ENCODE measurements around the gene SULT6B1. TPM values are rescaled to one million over a fixed set of nuclear protein-coding genes. Genes with fewer than 3 reads are reported as not detected.
A peak's percentile ranks its signal among the peaks of the same experiment; 100 is the strongest.

The SULT6B1 gene
- total RNA-seq, 4 donors from 2014 or later = not detected

DNA sequence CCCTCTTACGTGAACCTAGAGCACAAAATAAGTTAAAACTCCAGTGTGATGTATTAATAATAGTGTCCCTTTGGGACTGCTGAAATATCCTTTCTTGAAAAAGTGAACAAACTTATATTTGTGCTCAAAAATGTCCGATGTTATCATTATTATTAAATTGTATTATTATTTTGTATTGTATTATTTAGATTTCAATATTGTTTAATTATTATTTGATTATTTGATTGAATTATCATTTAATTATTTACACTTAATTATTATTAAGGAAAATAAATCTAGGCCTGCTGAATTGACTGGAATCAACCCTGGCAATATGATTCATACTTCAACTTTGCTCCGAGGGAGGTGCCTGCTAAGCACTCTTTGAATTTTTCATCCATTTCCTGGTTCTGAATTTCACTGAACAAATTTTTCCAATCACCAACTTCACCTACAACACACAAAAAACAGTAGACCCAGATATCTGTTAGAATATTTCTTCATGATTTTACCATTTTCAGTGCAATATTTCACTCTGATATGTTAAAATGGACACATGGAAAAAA lies 20.8 kb downstream of the SULT6B1 start:
- H3K9me3 ChIP-seq = peaks cover 7% of the 10 kb centered on the region
- H3K4me1 ChIP-seq = no peaks in the 10 kb centered on the region
- TF ChIP-seq, protein P1, sequence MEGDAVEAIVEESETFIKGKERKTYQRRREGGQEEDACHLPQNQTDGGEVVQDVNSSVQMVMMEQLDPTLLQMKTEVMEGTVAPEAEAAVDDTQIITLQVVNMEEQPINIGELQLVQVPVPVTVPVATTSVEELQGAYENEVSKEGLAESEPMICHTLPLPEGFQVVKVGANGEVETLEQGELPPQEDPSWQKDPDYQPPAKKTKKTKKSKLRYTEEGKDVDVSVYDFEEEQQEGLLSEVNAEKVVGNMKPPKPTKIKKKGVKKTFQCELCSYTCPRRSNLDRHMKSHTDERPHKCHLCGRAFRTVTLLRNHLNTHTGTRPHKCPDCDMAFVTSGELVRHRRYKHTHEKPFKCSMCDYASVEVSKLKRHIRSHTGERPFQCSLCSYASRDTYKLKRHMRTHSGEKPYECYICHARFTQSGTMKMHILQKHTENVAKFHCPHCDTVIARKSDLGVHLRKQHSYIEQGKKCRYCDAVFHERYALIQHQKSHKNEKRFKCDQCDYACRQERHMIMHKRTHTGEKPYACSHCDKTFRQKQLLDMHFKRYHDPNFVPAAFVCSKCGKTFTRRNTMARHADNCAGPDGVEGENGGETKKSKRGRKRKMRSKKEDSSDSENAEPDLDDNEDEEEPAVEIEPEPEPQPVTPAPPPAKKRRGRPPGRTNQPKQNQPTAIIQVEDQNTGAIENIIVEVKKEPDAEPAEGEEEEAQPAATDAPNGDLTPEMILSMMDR (IDR thresholded peaks at IDR 0.05) = no peak
- TF ChIP-seq POLR2AphosphoS5 (IDR thresholded peaks at IDR 0.05) (no peak), EP300 (IDR thresholded peaks at IDR 0.05) (no peak), POLR2A (IDR thresholded peaks at IDR 0.05) (no peak)
- H3K27me3 ChIP-seq = no peaks in the 10 kb centered on the region
- H3K36me3 ChIP-seq = no peaks in the 10 kb centered on the region
- no peak overlapping the region for H3K4me3 ChIP-seq
- no peak overlapping the region for H3K27ac ChIP-seq
- no peak for DNase-seq (ENCODE audit: low spot score in 2 of 2)
- 80% methylated on average over 3 of the region's 3 CpGs for WGBS

DNA sequence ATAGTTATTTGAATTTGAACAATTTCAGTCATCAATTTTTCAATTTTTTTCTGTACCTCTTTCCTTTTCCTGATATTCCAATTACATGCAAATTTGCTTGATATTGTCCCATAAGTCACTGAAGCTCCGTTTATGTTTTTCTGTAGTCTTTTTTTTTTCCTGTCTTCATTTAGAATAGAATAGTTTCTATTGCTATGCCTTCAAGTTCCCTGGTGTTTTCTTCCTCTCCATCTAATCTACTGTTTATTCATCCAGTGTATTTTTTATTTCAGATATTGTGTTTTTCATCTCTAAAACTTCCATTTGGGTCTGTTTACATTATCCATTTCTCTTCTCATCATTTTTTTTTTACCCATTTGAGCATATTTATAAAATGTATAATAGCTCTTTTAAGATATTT lies 23.7 kb downstream of the SULT6B1 start:
- Histone ChIP-seq H3K36me3 (no peaks in the 10 kb centered on the region), H3K9me3 (peaks cover 7% of the 10 kb centered on the region), H3K27ac (no peak overlapping the region), H3K27me3 (no peaks in the 10 kb centered on the region), H3K4me1 (peaks cover 6% of the 10 kb centered on the region), H3K4me3 (no peak overlapping the region)
- TF ChIP-seq, protein P1 (IDR thresholded peaks at IDR 0.05) = no peak
- TF ChIP-seq POLR2A (IDR thresholded peaks at IDR 0.05) (no peak), EP300 (IDR thresholded peaks at IDR 0.05) (no peak), POLR2AphosphoS5 (IDR thresholded peaks at IDR 0.05) (no peak)
- DNase-seq (ENCODE audit: low spot score in 2 of 2) = no peak
- 97% methylated on average over 1 of the region's 1 CpG for WGBS

DNA sequence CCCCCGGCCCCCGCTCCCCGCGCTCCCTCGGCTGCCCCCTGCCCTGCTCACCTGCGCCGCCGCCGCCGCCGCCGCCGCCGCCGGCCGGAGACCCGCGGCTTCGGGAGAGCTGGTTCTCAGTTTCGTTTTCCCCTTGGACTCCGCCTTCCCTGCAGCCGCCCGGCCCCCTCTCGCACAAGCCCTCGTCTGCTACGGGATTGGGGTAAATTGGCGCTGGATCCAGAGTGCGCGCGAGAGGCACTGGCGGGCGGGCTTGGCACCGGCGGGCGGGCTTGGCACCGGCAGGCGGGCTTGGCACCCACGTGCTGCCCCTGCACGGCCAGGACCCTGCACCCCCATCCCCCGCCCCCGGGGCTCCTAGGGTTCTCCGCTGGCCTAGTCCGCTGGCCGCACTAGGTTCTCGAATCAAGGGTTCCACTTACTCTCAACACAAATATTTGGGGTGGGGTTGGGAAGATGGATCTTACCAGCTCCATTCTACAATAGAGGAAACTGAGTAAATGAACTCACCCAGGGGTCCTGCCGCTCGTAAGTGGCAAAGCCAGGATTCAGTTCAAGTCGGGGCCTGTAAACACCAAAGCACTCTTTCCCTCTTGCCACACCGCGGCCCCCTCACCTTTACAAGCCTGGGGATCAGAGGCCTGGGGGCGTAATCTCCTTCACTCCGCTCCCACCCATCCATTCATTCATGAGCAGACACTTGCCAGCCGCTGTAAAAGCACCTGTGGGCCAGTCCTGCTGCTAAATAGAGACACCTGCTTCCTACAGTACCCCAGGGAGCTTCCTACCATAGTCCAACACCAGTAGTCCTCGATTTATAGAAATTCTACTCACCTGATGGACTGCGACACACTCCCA lies 31.4 kb downstream of the SULT6B1 start, which contains the start of gene EIF2AK2:
Gene EIF2AK2 (minus strand): TSS at position 124 of the 858 bp plus-strand sequence. CDS start 9,174 bp downstream, outside the sequence.
- Histone ChIP-seq H3K36me3 (no peaks in the 10 kb centered on the region), H3K9me3 (no peaks in the 10 kb centered on the region), H3K4me1 (peaks cover 48% of the 10 kb centered on the region), H3K4me3 (peak within 1 kb of the TSS; percentile 71), H3K27me3 (no peaks in the 10 kb centered on the region), H3K27ac (peak within 1 kb of the TSS; percentile 86)
- 7% methylated on average over 34 of the region's 55 CpGs for WGBS
- peak; percentile 92 to 94 for DNase-seq (ENCODE audit: low spot score in 2 of 2)
- TF ChIP-seq POLR2A (IDR thresholded peaks at IDR 0.05) (no peak), EP300 (IDR thresholded peaks at IDR 0.05) (no peak), POLR2AphosphoS5 (IDR thresholded peaks at IDR 0.05) (peak in 1 of 3 donors; percentile 19)
- TF ChIP-seq, protein P1 (IDR thresholded peaks at IDR 0.05) = no peak

DNA sequence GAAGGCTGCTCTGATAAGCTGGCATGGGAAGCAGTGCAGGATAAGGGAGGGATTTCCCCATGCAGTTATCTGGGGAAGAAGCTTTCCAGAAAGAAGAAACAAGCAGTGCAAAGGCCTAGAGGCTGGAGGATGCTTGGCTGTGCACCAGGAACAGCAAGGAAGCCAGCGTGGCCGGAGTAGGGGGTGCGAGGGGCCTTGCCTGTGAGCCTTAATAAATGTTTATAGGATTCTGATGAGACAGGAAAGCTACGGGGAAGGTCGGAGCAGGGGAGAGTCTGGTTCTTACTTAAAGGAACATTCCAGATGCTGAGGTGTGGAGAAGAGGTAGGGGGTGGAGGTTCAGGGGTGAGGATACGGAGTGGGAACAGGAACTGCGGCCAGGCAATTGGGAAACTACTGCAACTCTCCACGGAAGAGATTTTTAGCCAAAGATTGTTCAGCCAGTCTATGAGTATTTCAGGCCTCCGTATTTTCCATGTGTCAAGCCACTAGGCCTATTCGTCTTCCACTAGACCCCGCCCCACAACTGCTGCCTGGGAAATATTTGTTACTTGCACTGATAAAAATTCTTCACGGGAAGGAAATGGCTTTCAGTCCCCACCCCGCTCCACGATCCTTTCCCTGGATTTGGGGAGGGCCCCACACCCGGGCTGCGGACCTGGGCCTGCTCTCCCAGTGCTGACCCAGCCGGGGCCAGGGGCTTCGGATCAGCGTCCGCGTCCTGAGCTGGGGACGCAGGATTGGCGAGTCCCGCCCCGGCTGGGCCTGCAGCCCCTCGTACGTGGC lies 32.2 kb downstream of the SULT6B1 start:
- no peaks in the 10 kb centered on the region for H3K27me3 ChIP-seq
- peak; percentile 73 to 83 for DNase-seq (ENCODE audit: low spot score in 2 of 2)
- H3K4me1 ChIP-seq = peaks cover 48% of the 10 kb centered on the region
- peak overlapping the region; percentile 71 for H3K4me3 ChIP-seq
- peak overlapping the region; percentile 86 for H3K27ac ChIP-seq
- WGBS = 1% methylated on average over 26 of the region's 27 CpGs
- TF ChIP-seq POLR2A (IDR thresholded peaks at IDR 0.05) (no peak), POLR2AphosphoS5 (IDR thresholded peaks at IDR 0.05) (no peak), EP300 (IDR thresholded peaks at IDR 0.05) (no peak)
- TF ChIP-seq, protein P1 (IDR thresholded peaks at IDR 0.05) = no peak
- H3K36me3 ChIP-seq = no peaks in the 10 kb centered on the region
- H3K9me3 ChIP-seq = no peaks in the 10 kb centered on the region
